ENCODE data around the gene GTSE1. TPM values are rescaled to one million over a fixed set of nuclear protein-coding genes. Genes with fewer than 3 reads are reported as not detected.
A peak's percentile ranks its signal among the peaks of the same experiment; 100 is the strongest.

GTSE1 gene
- polyA plus RNA-seq, 1 donor = 7.9 TPM

- no peak for DNase-seq
These were observed 56.9 kb downstream of the GTSE1 start for GRCh38 chr22:46353483-46354105.

DNA sequence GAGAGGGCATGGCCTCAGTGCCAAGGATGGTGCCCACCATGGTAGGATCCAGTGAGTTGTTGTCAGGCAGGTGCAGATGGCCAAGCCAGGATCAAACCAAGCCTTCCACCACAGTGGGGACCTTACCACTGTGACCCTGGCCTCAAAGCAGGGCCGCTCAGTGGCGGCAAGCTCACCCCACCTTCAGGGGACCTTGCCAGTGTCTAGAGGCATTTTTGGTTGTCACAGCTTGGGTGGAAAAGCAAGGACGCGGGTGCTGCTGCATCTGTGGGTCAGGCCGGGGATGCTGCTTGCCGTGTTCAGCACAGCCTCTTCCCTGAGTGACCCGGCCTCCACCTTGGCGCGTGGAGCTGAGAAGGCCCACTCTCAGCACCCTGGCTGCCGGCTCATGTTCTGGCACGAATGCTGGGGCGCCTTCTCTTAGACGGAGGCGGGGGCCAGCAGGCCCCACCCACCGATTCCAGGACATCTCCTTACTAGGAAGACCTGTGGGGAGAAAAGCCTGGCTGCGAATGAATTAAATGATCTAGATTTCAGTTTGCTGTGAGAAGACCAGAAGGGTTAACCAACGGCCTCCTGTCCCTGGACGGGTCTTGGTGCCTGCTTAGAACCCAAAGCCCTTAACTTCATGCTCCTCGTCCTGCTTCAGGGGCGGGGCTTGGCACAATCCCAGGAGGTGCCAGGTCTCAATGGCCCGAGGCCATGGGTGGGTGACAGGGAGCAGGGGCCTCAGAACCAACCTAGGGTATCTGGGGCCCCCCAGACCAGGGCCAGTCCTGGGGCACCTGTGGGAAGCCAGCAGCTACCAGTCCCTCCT lies 57.7 kb downstream of the GTSE1 start:
- DNase-seq = no peak

GRCh38 chr22:46354993-46355305 lies 58.3 kb downstream of the GTSE1 start:
- no peak for DNase-seq

- peak; percentile 68 for DNase-seq
These were observed 58.8 kb downstream of the GTSE1 start for GRCh38 chr22:46355369-46355995.

- DNase-seq = no peak
These were observed 59.4 kb downstream of the GTSE1 start for GRCh38 chr22:46355996-46356471.

DNA sequence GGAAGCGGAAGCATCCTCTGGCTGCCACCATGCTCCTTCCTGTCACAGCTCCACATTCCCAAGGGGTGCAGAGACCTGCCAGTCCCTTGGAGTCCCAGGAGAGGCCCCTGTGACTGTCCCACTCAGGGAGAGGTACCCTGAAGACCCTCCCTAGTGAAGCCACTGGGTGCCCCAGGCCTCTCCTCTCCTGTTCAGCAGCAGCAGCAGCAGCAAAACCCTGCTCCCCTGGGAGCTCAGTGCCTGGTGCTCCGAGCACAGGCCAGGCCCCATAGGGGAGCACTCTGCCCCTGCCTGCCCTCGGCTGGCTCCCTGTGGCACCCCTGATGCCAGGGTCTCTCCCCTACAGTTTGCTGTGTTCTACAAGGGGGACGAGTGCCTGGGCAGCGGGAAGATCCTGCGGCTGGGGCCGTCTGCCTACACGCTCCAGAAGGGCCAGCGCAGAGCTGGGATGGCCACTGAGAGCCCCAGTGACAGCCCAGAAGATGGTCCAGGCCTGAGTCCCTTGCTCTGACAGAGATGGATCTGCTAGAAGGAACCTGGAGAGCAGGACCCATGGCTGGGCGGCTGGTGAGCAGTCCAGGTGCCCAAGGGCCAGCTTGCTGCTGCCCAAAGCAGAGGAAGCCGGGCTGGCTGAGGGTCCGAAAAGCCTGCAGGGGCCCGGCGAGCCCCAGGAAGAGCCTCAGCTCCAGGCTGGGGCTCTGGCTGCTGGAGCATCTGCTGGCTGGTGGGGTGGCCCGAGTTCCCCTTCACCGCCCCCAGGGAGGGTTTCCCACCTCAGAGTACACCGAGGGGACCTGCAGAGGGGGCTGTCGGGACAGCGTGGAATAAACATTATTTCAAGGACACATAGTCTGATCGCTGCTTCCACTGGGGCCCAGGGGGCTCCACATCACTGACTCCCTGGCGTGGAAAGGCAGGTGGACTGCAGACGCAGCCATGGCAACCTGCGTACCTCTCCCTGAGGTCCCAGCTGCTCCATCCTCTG lies 60.1 kb downstream of the GTSE1 start:
- DNase-seq = no peak

GRCh38 chr22:46357711-46358520 lies 61.2 kb downstream of the GTSE1 start:
- DNase-seq = no peak

DNA sequence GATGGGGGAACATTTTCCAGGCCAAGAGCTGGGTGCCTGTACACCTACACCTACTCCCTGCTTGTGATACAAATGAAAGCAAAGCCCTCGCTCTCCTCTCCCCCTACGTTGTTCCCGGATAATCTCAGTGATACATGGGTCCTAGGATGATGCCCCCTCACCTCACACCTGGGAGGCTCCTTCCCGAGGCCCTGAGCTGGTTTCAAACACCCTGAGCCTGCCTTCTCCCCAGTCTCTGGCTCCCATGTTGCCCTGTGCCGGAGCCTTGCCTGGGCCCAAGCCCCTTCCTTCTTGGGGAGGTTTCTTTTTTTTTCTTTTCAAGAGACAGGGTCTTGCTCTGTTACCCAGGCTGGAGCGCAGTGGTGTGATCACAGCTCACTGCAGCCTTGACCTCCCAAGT lies 62.1 kb downstream of the GTSE1 start:
- DNase-seq = no peak

DNA sequence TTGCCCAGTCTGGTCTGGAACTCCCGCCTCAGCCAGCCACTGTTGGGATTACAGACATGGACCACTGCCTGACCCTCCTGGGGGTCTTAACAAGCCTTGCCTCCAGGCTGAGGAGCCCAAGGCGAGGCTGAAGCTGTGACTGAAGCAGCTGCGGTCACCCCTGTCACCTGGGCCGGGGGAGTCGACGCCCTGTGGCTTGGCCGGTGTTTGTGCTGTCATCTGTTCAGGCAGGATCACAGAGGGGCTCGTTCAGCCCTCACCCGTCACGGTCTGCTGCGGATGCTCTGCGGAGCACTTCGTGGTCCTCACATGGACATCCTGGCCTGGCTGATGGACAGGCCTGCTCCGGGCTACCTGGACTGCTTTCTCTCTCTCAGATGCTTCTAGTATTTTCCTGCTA lies 62.7 kb downstream of the GTSE1 start:
- DNase-seq = no peak

- no peak for DNase-seq
These were observed 63.4 kb downstream of the GTSE1 start for GRCh38 chr22:46360097-46360496.

- no peak for DNase-seq
These were observed 64.2 kb downstream of the GTSE1 start for GRCh38 chr22:46360891-46361290.

DNA sequence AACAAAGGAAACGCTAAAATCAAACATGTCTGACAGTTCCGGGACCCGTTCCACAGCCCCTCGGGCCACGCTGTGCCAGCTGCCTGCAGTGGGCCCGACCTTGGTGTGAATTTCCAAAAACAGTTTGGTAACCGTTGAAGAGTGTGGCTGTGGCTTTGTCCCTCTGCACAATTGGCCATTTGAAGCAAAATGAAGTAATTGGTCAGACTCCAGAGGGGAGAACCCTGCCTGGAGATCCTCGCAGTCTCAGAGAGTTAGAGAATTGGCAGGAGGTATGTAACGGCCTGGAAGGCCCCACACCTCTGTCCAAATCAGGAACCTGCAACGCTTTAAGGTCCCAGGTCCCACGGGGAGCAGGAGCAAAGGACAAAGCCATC lies 65.1 kb downstream of the GTSE1 start:
- no peak for DNase-seq

DNA sequence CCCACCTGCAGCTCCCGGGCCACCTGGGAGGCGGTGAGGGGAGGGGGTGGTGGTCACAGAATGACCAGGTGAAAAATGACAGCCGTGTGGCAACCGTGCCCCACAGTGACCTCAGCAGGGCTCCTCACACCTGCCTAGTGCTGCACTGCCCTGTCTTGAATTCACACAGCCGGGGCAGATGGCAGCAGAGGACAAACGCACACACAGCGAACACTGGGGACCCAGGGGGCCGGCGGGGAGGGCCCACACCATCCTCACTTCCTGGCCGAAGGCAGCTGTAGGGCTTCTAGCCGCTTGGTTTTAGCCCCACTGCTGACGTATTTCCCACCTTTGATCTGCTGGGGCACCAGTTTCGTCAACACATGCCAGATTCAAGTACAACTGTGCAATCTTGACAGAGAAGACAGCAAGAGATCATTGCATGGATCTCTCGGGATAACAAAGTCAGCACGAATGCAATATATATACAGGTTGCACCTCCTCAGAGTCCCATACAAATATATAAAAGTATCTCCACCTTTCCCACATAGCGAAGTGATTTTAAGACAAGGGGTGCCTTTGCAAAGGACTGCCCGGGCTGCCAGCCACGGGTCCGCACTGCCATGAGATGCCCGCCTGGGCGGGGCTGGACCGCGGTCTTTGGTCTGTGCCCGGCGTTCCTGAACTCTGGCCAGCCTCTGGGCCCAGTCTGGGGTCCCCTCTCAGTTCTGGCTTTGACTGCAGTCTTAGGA lies 65.7 kb downstream of the GTSE1 start:
- no peak for DNase-seq

- no peak for DNase-seq
These were observed 66.4 kb downstream of the GTSE1 start for GRCh38 chr22:46362934-46363515.

GRCh38 chr22:46363611-46364321 lies 67.1 kb downstream of the GTSE1 start:
- no peak for DNase-seq

DNA sequence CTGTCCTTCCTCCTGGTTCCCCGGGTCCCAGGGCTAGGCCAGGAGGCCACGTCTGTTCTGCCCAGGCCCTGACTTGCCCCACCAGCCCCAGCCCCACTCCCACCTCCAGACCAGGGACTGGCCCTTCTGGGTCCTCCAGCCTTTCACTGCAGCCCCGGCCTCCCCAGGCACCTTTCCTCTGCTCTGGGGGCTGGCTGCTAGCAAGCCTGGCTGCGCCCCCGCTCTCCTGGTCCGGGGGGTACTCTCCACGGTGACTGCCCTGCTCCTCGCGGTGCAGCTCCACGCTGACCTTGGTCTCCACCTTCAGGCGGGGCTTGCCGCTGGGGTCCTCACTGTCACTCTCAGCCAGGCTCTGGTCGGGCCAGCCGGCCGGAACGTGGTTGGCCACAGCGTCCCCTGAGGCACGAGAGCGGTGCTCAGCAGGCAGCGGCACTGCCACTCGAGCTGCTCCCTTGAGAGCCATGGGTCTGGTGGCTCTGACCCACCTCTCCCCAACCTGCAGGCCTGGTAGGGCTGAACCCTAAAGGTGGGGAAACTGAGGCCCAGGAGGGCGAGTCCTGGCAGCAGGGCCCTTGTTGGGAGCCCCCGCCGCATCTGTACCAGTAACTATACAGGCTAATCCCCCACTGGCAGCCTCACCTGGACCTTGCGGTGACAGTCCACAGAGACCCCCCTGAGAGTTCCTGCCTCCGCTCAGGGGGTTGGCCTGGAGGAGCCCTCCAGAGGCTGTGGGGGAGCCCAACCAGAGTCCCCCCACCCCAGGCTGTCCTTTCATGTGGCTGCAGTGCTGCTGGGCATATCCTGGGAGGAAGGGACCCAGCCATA lies 67.9 kb downstream of the GTSE1 start:
- DNase-seq = no peak

- no peak for DNase-seq
These were observed 68.5 kb downstream of the GTSE1 start for GRCh38 chr22:46365166-46365624.

DNA sequence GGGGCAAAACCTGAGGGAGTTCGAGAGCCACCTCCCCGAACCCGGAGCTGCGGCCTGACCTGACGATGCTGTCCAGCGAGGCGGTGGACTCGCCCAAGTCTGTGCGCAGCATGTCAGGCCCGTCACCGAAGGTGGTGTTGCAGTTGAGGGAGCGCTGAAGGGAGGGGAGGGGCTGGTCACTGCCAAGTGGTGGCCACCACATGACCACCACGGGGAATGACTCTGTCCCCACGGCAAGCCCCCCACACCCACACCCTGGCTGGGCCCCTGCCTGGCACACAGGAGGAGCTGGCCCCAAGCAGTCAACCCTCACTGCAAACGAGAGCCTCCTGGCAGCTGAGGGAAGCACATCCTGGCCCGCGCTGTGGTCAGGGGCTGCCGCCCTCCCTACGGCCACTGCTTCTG lies 69.7 kb downstream of the GTSE1 start:
- DNase-seq = no peak

All from hindlimb muscle (tissue), 1 donor.